Kasumi-1 (cell line): ENCODE results near the gene ZNF549.

Experiments
- DNase-seq, 2 experiments: peaks; one replicate each; lab custom pipeline; 2025; lab: John Stamatoyannopoulos, UW

The ZNF549 gene

DNA sequence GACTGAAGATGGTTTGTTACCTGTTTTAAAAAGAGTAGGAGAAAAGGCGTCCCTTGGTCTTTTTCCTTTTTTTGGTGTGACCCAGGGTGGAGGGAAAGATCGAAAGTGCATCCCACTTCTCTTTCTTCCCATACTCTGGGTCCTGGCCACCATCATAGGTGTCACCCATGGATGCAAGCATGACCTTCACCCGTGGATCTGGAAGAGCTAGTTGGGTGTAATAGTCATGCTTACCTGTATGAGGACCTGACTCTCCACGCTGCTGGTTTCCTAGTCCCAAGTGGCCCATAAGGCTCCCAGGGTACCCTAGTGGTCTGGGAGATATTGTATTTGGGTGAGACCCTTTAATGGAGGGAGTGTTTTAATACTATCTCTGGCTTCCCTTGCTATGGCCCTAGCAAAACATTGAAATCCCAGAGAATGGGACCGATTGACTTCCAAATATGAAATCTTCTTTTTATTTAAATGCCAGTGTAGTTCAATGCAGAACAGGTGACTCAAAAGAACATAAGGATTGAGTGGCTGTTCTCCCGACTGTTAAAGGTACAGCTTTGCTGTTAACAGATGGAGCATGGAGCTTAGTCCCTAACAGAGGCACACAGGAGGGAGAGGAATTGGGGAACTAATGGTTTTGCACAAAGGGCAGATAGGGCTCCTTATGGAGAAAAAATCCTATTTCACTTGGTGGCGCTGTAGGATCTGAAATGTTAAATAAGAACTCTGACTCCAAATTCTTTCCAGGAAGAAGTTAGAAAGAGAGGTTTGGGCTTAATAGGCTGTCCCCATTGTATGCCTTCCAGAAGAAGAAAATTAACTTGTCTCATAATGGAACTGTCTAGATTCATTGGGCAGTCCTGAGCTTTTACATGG lies 39.5 kb downstream of the ZNF549 start:
- DNase-seq: peak; percentile 20 to 32

DNA sequence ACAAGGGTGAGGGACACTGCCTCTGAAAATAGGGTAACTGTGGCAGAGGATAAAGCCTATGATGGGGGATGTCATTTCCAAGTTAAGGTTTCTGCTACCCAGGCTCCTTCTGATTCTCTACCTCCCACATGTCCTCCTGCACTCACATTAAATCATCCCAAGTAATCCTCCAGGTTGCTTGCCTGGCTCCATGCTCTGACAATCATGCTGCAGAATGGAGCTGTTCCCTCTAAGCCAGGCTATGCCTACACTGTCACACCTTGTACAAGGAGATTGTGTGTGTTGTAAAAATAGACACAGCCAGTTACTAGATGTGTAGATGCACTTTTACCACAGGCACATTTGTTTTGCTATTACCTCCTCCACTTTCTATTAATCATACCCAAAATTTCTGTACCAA lies 43.6 kb downstream of the ZNF549 start:
- DNase-seq: no peak

DNA sequence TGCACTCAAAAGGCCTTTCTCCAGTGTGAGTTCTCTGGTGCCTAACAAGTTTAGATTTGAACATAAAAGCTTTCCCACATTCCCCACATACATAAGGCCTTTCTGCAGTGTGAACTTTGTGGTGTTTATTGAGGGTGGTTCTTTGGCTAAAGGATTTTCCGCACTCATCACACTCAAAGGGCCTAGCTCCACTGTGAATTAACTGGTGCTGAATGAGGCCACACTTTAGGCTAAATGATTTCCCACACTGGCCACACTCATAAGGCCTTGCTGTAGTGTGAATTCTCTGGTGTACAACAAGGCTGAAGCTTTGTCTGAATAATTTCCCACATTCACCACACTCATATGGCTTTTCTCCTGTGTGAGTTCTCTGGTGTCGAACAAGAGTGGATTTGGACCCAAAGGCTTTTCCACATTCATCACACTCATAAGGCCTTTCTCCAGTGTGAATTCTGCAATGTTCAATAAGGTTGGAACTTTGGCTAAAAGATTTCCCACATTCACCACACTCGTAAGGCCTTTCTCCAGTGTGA lies 45.3 kb downstream of the ZNF549 start:
- DNase-seq: no peak

DNA sequence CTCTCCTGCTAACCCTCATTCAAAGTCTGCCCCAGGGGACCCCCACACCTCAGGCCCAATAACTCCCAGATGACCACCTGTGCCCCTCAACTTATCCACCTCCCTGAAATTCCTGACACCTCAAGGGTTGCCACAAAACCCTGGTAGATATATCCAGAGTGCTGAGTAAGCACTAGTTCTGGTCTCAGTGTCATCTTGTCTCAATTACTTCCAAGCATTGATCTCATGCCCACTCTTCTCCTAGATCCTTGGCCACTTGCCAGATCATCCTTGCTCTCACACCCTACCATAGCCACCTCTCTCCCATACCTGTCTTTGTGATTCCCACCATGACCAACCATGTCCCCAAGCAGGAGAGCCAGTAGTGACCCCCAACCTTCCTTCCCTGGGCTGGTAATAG lies 49.5 kb downstream of the ZNF549 start:
- DNase-seq: no peak

DNA sequence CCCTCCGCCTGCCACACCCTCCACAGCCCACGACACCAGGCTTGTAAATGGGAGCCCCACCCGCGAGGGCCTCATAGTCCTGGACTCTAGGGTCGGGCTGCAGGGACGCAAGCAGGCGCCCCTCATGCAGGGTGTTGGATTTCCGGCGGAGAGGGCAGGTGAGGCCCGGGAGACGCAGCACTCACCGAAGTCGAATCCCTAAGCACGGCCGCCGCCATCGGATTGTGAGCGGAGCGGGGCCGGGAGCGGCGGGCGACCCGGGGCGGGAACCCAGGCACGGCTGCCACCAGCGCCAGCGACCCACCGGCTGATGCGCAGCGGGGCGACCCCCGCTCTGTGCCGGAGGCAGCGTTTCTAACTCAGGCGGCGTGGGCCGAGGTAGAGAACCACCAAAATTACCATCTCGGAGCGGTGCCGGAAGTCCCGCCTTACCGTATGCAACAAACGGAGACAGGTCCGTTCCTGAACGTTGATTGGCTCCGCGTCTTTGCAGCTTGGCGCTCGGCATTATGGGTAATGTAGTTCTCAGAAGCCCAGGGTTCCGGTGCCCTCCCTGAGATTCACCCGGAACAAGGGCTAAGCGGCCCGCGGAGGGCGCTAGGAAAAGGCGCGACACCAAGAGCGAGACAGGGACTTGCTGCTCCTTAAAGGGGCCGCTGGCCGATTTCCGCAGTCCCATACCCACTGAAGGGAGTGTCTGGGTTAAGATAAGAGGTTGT lies 51.5 kb downstream of the ZNF549 start, which contains the start of gene ZNF416:
Gene ZNF416 (minus strand): TSS at position 425 of the 719 bp plus-strand sequence. CDS start 207 bp downstream, at position 218.
- DNase-seq: peak; percentile 98

DNA sequence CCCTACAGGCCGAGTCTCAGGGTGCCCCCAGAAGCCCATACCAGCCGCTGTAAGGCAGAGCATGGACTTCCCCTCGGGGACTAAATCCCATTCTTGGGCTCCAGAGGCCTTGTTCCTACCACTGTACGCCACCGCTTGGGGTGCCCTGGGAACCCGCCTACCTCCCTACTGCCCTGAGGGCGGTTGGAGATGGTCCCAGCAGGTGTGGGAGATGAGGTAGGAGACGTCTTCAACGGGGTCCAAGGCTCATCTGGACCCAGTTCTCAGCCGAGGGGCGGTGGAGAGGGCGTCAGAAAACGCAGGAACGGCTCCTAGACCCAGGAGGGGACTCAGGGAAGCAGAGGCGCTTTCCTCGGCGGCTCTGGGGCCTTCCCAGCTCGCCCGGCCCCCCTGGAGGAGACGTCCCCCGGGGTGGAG lies 56.0 kb downstream of the ZNF549 start:
- no peak for DNase-seq

DNA sequence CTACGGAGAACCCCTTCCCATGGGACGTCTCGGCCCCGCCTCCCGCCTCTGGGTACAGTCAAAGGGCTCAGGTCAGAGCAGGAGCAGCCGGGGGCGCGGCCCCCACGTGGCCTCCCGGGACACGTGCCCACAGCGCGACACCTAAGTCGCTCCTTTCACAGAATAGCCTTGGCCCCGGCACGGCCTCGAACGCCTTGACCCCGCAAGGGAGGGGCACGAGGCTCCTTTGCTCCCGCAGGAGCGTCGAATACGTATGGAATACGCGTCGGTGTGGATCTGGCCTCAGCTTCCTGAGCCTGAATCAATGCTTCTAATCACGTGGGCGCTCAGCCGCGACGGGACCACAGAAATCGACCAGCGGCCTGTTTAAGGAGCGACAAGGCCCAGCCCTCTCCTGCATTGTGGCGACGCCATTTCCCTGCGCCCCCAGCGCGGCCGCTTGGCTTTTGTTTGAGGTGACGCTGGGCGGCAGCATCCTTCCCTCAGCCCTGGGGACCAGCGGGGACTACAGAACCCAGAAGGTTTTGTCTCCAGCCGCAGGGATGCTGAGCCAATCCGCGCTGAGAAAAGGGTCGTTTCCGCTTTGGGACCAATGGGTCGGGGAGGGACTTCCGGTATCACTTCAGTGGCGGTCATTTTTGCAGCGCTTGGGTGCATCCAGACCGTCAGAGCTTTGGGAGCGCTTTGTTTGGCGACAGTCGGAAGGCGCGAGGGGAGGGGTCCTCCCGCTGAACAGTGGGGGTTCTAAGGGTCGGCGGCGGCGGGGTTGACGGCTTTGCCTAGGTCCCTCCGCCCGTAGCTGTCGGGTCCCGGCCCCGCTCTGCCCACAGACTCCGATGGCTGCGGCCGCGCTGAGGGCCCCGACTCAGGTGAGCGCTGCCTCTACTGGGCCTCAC lies 56.6 kb downstream of the ZNF549 start, which contains the start of gene ZIK1:
Gene ZIK1 (plus strand): TSS at position 625 of the 896 bp plus-strand sequence. CDS start 212 bp downstream, at position 837.
- no peak for DNase-seq

DNA sequence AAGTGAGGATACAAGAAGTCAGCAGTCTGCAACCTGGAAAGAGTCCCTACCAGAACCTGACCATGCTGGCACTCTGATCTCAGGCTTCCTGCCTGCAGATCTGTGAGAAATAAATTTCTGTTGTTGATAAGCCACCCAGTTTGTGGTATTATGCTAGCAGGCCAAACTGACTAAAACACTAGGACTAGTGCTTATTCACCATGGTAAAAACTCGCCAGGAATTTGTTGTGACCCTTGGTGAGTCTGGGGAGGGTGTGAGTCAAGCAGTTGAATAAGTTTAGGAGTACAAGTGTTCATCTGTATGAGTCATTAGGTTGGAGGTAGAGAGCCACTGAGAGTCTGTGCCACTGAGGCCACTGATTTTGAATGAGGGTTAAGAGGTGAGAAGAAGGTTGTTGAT lies 60.4 kb downstream of the ZNF549 start:
- DNase-seq: no peak

DNA sequence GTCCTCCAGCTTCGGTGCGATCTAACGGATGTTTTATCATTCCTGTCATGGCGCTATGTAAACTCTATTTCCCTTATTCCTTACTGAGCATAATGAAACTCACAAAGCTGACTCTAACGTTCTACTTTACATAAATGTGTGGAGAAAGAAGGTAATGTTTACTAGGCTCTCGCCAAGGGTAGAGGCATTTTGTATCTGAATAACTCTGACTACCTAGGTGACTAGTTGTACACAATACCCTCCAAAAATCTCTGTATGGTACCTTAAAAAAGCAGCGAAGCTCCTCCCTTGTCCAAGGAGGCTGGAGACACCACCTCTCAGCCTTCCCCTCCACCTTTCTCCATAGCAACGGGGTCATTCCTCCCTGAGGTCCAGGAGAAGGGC lies 72.2 kb downstream of the ZNF549 start:
- no peak for DNase-seq

DNA sequence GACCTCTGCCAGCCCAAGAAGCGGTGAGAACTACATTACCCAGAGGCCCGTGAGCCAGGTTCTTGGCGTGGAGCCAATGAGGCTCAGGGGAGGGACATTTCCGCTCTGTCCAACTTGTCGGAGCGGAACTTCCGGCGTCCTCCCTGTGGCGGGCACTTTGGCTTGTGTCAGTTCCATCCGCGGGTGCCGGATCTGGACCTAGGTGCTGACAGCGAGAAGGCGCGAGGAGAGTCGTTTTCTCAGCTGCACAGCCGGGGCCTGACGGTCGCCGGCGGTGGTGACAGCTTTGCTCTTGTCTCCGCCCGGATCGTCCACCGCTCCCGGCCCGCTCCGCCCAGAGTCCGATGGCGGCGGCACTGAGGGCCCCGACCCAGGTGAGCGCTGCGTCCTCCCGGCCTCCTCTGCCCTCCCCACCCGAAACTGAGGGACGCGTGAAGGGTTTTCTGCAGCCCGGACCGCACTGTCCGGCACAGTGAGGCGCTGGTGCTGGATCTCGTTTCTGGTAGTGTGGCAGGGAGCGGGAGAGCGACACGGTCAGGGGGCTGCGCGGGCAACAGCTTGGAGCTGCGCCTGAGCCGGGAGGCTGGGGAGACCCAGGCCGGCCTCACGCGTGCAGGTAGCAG lies 72.7 kb downstream of the ZNF549 start, which contains the start of gene ZNF530:
Gene ZNF530 (plus strand): TSS at position 125 of the 623 bp plus-strand sequence. CDS start 4,461 bp downstream, outside the sequence.
- peak; percentile 74 to 87 for DNase-seq

DNA sequence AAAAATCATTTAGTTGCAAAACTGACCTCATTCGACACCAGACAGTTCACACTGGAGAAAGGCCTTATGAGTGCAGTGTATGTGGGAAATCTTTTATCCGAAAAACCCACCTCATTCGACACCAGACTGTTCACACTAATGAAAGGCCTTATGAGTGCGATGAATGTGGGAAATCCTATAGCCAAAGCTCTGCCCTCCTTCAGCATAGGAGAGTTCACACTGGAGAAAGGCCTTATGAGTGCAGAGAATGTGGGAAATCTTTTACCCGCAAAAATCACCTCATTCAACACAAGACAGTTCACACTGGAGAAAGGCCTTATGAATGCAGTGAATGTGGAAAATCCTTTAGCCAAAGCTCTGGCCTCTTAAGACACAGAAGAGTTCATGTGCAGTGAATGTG lies 79.8 kb downstream of the ZNF549 start:
- no peak for DNase-seq
